H9 (cell line): ENCODE data around the gene PRKCB. TPM values are rescaled to one million over a fixed set of nuclear protein-coding genes. Genes with fewer than 3 reads are reported as not detected.

ENCODE experiments used
- DNase-seq: peaks from one replicate; pipeline ENCODE4 v3.0.0-alpha.2; 2017
- H2AFZ ChIP-seq: one replicate; pipeline ENCODE4 v1.6.1; 2013; ENCODE audit warnings: mild to moderate bottlenecking, low read length, control low read depth, moderate library complexity
- H2AK5ac ChIP-seq: 2 replicates; pipeline ENCODE4 v1.6.1; 2013; ENCODE audit warnings: low read length, control low read depth, mixed read lengths; ENCODE audit not compliant: insufficient read length
- H2BK120ac ChIP-seq: one replicate; pipeline ENCODE4 v1.6.1; 2013; ENCODE audit warnings: low read depth, mild to moderate bottlenecking, low read length, control low read depth, inconsistent platforms; ENCODE audit not compliant: poor library complexity, severe bottlenecking
- H2BK12ac ChIP-seq: 2 replicates; pipeline ENCODE4 v1.6.1; 2013; ENCODE audit warnings: low read length, control low read depth, mixed read lengths, low read depth; ENCODE audit not compliant: insufficient read length
- H2BK15ac ChIP-seq: 2 replicates; pipeline ENCODE4 v1.6.1; 2013; ENCODE audit warnings: low read depth, low read length, control low read depth
- H2BK20ac ChIP-seq: one replicate; pipeline ENCODE4 v1.6.1; 2013; ENCODE audit warnings: low read depth, mild to moderate bottlenecking, low read length, control low read depth, inconsistent platforms; ENCODE audit not compliant: poor library complexity, severe bottlenecking
- H2BK5ac ChIP-seq: 2 replicates; pipeline ENCODE4 v1.6.1; 2013; ENCODE audit warnings: low read length, control low read depth, mixed read lengths; ENCODE audit not compliant: insufficient read length
- H3K14ac ChIP-seq: 2 replicates; pipeline ENCODE4 v1.6.1; 2013; ENCODE audit warnings: low read length, control low read depth; ENCODE audit not compliant: insufficient read depth
- H3K18ac ChIP-seq: 2 replicates; pipeline ENCODE4 v1.6.1; 2013; ENCODE audit warnings: low read depth, mild to moderate bottlenecking, mixed read lengths, low read length, control low read depth; ENCODE audit not compliant: insufficient read length
- H3K23ac ChIP-seq: 2 replicates; pipeline ENCODE4 v1.6.1; 2013; ENCODE audit warnings: low read length, control low read depth, mixed read lengths, low read depth; ENCODE audit not compliant: insufficient read length
- H3K23me2 ChIP-seq: 2 replicates; pipeline ENCODE4 v1.6.1; 2013; ENCODE audit warnings: low read depth, mild to moderate bottlenecking, mixed read lengths, low read length, control low read depth; ENCODE audit not compliant: insufficient read length, poor library complexity, severe bottlenecking
- H3K27ac ChIP-seq: 2 replicates; pipeline ENCODE4 v1.5.1; 2013; ENCODE audit warnings: low read length, control low read depth, mixed read lengths, low read depth; ENCODE audit not compliant: insufficient read length
- H3K27me3 ChIP-seq: 2 replicates; pipeline ENCODE4 v1.6.1; 2013; ENCODE audit warnings: low read length, control low read depth, inconsistent platforms; ENCODE audit not compliant: insufficient read depth
- H3K4ac ChIP-seq: 2 replicates; pipeline ENCODE4 v1.6.1; 2013; ENCODE audit warnings: low read depth, mild to moderate bottlenecking, control low read depth, inconsistent platforms, low read length, moderate library complexity
- H3K4me1 ChIP-seq: 2 replicates; pipeline ENCODE4 v1.6.1; 2013; ENCODE audit warnings: low read length, control low read depth, inconsistent platforms; ENCODE audit not compliant: insufficient read depth
- H3K4me2 ChIP-seq: 2 replicates; pipeline ENCODE4 v1.6.1; 2013; ENCODE audit warnings: low read length, control low read depth, mixed read lengths; ENCODE audit not compliant: insufficient read length, insufficient read depth
- H3K56ac ChIP-seq: 2 replicates; pipeline ENCODE4 v1.6.1; 2013; ENCODE audit warnings: low read depth, mild to moderate bottlenecking, mixed read lengths, low read length, control low read depth; ENCODE audit not compliant: insufficient read length
- H3K79me1 ChIP-seq: 2 replicates; pipeline ENCODE4 v1.6.1; 2013; ENCODE audit warnings: low read depth, mild to moderate bottlenecking, moderate library complexity, low read length, control low read depth, inconsistent platforms; ENCODE audit not compliant: insufficient read depth, poor library complexity, severe bottlenecking
- H3K79me2 ChIP-seq: 2 replicates; pipeline ENCODE4 v1.6.1; 2013; ENCODE audit warnings: low read length, control low read depth, inconsistent platforms; ENCODE audit not compliant: insufficient read depth
- H3K9ac ChIP-seq: 2 replicates; pipeline ENCODE4 v1.6.1; 2013; ENCODE audit warnings: low read length, control low read depth, mixed read lengths; ENCODE audit not compliant: insufficient read length; ENCODE audit errors: extremely low read depth
- H3K9me3 ChIP-seq: one replicate; pipeline ENCODE4 v1.6.1; 2013; ENCODE audit warnings: low read depth, low read length, inconsistent platforms; ENCODE audit not compliant: control insufficient read depth
- H3T11ph ChIP-seq: one replicate; pipeline ENCODE4 v1.6.1; 2013; ENCODE audit warnings: mild to moderate bottlenecking, low read length, control low read depth, inconsistent platforms
- H4K20me1 ChIP-seq: one replicate; pipeline ENCODE4 v1.6.1; 2013; ENCODE audit not compliant: control insufficient read depth, insufficient read length, insufficient read depth
- H4K5ac ChIP-seq: 2 replicates; pipeline ENCODE4 v1.6.1; 2013; ENCODE audit warnings: low read depth, mild to moderate bottlenecking, mixed read lengths, low read length, control low read depth; ENCODE audit not compliant: insufficient read length
- H4K8ac ChIP-seq: replicated peaks from 2 replicates; pipeline ENCODE4 v1.6.1; 2013; ENCODE audit warnings: low read length, control low read depth, mixed read lengths, low read depth; ENCODE audit not compliant: insufficient read length
- H4K91ac ChIP-seq: 2 replicates; pipeline ENCODE4 v1.6.1; 2013; ENCODE audit warnings: low read depth, mild to moderate bottlenecking, moderate library complexity, mixed read lengths, low read length, control low read depth; ENCODE audit not compliant: insufficient read length
- H3K27ac Mint-ChIP-seq, 3 experiments: 2 replicates in 2 of 3; 3 replicates in 1 of 3; pipeline ENCODE4 v1.8.0; 2020 to 2021; ENCODE audit warnings: mixed read lengths in 3 of 3, mild to moderate bottlenecking in 1 of 3, moderate library complexity in 1 of 3
- H3K27me3 Mint-ChIP-seq: 2 replicates; pipeline ENCODE4 v1.8.0; 2021; ENCODE audit warnings: low read depth, mild to moderate bottlenecking, moderate library complexity, mixed read lengths
- H3K36me3 Mint-ChIP-seq, 3 experiments: 2 replicates in 2 of 3; 3 replicates in 1 of 3; pipeline ENCODE4 v1.8.0; 2020 to 2021; ENCODE audit warnings: low read depth in 3 of 3, mixed read lengths in 3 of 3; ENCODE audit not compliant: insufficient read depth in 1 of 3
- H3K4me1 Mint-ChIP-seq, 2 experiments: 2 replicates each; pipeline ENCODE4 v1.8.0; 2020; ENCODE audit warnings: mixed read lengths in 2 of 2
- H3K4me3 Mint-ChIP-seq, 2 experiments: 2 replicates in 1 of 2; 3 replicates in 1 of 2; pipeline ENCODE4 v1.8.0; 2020 to 2021; ENCODE audit warnings: mild to moderate bottlenecking in 2 of 2, mixed read lengths in 2 of 2, moderate library complexity in 1 of 2
- H3K9me3 Mint-ChIP-seq, 2 experiments: 2 replicates in 1 of 2; 3 replicates in 1 of 2; pipeline ENCODE4 v1.8.0; 2020; ENCODE audit warnings: mild to moderate bottlenecking in 2 of 2, mixed read lengths in 2 of 2, moderate library complexity in 1 of 2
- WGBS: extraction: QIAGEN DNeasy Blood & Tissue Kit; methylation state at CpG from one replicate; pipeline ENCODE4 v1.1.7; 2013; ENCODE audit warnings: missing lambda C conversion rate, low lambda C conversion rate, mixed read lengths; ENCODE audit not compliant: insufficient read length; ENCODE audit errors: extremely low coverage; 5-methylcytosine and 5-hydroxymethylcytosine counted together
- total RNA-seq: library from RNA; stranded (reverse); gene quantifications from 2 replicates; pipeline ENCODE4 v1.2.1, GENCODE V29; 2021
- TF ChIP-seq, protein P1 (sequence below): fragments of 200-600 bp; sonication (generic); conservative IDR thresholded peaks from 3 replicates; pipeline ENCODE4 v1.8.0; 2021; ENCODE audit warnings: antibody characterized with exemption, mild to moderate bottlenecking

The PRKCB gene
- total RNA-seq, 1 experiment from 2014 or later: 7.0 TPM

DNA sequence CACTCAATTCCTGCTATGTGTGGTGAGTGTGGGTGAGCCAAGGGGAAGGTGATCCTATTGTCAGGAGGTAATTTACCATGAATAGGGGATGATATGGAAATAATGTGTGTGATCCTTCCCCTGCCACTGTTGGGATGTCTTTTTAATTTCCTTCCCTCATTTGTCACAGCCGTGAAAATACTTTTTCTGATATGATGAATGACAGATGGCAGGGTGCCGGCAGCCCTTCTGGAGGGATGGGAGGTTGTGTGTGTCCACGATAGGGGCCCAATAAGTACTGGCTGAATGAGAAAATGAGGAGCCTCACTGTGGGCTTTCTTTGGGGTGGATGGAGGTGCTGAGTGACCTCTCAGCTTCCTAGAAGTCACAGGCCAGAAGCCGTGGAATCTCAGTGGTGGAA, 109.5 kb downstream of the PRKCB start:
- Histone ChIP-seq H3K4me2 (no peak overlapping the region), H3K23ac (no peak overlapping the region), H4K5ac (no peak overlapping the region), H3K9me3 (no peaks in the 10 kb centered on the region), H2BK20ac (no peak overlapping the region), H3K27me3 (no peaks in the 10 kb centered on the region), H3K79me1 (no peaks in the 10 kb centered on the region), H4K20me1 (no peaks in the 10 kb centered on the region), H4K8ac (no peak overlapping the region), H2BK12ac (no peak overlapping the region), H2BK120ac (no peak overlapping the region), H3K18ac (no peak overlapping the region), H3K4me1 (0 out of 2 replicates have a peak, but pooled peaks cover 5% of the 10 kb centered on the region), H3K14ac (no peak overlapping the region), H3K79me2 (no peaks in the 10 kb centered on the region), H3K23me2 (no peaks in the 10 kb centered on the region), H3K9ac (no peak overlapping the region), H3K56ac (no peak overlapping the region), H2BK15ac (no peak overlapping the region), H4K91ac (no peak overlapping the region), H2AK5ac (no peak overlapping the region), H2AFZ (no peak overlapping the region), H3T11ph (no peak overlapping the region), H3K27ac (no peak overlapping the region), H3K4ac (no peak overlapping the region), H2BK5ac (no peak overlapping the region)
- WGBS: no CpG with 5 or more reads among the region's 4 CpGs
- no peaks in the 10 kb centered on the region for H3K9me3 Mint-ChIP-seq
- H3K36me3 Mint-ChIP-seq: no peaks in the 10 kb centered on the region
- no peak overlapping the region; a peak in 1 of 7 replicates for H3K27ac Mint-ChIP-seq
- H3K4me1 Mint-ChIP-seq: peaks cover 8 to 12% of the 10 kb centered on the region in 2 experiments
- TF ChIP-seq, protein P1, sequence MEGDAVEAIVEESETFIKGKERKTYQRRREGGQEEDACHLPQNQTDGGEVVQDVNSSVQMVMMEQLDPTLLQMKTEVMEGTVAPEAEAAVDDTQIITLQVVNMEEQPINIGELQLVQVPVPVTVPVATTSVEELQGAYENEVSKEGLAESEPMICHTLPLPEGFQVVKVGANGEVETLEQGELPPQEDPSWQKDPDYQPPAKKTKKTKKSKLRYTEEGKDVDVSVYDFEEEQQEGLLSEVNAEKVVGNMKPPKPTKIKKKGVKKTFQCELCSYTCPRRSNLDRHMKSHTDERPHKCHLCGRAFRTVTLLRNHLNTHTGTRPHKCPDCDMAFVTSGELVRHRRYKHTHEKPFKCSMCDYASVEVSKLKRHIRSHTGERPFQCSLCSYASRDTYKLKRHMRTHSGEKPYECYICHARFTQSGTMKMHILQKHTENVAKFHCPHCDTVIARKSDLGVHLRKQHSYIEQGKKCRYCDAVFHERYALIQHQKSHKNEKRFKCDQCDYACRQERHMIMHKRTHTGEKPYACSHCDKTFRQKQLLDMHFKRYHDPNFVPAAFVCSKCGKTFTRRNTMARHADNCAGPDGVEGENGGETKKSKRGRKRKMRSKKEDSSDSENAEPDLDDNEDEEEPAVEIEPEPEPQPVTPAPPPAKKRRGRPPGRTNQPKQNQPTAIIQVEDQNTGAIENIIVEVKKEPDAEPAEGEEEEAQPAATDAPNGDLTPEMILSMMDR: no peak
- H3K4me3 Mint-ChIP-seq: no peak overlapping the region
- DNase-seq: no peak
- H3K27me3 Mint-ChIP-seq: peaks cover 10% of the 10 kb centered on the region
